OCI-LY7 (cell line): ENCODE measurements around the gene APOA1.

Experiments used
- CTCF ChIP-seq: fragments of 200-600 bp; sonication (generic); conservative IDR thresholded peaks from 2 replicates; pipeline ENCODE4 v1.5.1; 2014; ENCODE audit warnings: mild to moderate bottlenecking, antibody characterized with exemption, low read length, moderate library complexity, mixed read lengths
- EZH2phosphoT487 ChIP-seq: fragments of 200-600 bp; sonication (generic); IDR thresholded peaks from 2 replicates; pipeline ENCODE4 v1.6.1; 2018; ENCODE audit warnings: low read depth, borderline replicate concordance, mild to moderate bottlenecking, mixed run types, antibody characterized with exemption, low read length, moderate library complexity, mixed read lengths

DNA sequence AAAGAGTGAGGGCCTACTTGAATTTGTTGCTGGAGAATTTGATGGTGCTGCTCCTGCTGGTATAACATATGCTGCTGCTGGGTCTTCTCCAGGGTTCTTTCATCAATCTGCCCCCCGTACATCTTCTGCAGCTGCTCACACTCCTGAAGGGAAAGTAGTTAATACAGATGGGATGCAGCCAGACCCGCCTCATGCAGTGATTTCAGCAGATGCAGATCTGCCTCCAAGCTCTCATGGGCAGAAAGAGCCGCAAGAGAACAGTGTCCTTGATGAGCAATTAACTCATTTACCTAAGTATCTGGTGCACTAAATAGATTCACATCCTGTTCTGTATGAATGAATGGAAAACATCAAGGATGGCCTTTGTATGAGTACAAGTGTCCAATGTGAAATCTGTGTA is 24.8 kb upstream of the APOA1 start:
- TF ChIP-seq CTCF (no peak), EZH2phosphoT487 (no peak)
